ENCODE data around the gene NAA20. TPM values are rescaled to one million over a fixed set of nuclear protein-coding genes. Genes with fewer than 3 reads are reported as not detected.
A peak's percentile ranks its signal among the peaks of the same experiment; 100 is the strongest.
"Not testable (repeated sequence)": the region's sequence is repeated elsewhere in the genome, so short reads cannot be mapped to it uniquely, and the experiment has no call there.

NAA20 gene
- total RNA-seq, 4 donors from 2014 or later = 45.5 to 73.2 (median 61.5) TPM

DNA sequence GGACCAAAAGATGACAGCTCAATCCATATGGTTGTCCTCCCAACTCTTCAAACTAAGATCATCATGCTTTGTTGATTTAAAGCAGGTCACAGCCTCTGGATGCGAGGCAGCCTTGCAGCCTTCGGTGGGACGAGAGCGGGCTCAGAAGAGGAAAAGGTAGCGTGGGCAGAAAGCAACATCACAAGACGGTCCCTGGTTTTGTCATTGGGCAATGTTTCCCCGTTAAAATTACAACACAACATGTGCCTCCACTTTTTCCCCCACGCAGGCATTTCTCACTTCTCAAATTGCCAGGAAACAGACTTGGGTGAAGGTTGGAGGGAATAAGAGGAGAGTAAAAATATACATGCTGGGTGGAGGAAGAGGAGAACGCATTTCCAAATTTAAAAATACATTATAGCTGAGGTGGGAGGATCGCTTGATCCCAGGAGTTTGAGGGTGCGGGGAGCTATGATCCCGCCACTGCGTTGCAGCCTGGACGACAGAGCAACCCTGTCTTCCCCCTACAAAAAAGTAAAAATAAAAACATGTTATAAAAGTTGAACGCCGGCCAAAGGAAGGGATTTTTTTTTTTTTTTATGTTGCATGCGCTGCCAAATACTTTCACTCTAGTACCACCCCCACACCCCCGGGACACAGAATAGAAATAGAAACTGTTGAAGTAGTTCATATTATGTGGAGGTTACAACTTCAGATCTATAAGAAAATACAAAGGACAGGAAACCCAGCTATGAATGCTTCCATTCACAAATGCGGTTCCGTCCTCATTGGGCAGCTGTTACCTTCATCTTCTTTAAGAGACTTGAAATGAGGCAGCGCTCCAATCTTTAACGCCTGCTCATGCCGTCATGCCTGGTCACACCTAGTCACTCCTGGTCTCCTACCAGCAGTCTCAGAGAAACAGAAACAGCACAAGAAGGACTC, 13.9 kb upstream of the NAA20 start:
- H3K27ac ChIP-seq = peak overlapping the region; percentile 74 to 86 (median 84)
- TF ChIP-seq, protein P1, sequence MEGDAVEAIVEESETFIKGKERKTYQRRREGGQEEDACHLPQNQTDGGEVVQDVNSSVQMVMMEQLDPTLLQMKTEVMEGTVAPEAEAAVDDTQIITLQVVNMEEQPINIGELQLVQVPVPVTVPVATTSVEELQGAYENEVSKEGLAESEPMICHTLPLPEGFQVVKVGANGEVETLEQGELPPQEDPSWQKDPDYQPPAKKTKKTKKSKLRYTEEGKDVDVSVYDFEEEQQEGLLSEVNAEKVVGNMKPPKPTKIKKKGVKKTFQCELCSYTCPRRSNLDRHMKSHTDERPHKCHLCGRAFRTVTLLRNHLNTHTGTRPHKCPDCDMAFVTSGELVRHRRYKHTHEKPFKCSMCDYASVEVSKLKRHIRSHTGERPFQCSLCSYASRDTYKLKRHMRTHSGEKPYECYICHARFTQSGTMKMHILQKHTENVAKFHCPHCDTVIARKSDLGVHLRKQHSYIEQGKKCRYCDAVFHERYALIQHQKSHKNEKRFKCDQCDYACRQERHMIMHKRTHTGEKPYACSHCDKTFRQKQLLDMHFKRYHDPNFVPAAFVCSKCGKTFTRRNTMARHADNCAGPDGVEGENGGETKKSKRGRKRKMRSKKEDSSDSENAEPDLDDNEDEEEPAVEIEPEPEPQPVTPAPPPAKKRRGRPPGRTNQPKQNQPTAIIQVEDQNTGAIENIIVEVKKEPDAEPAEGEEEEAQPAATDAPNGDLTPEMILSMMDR (IDR thresholded peaks at IDR 0.05 in 4 of 5, conservative IDR thresholded peaks at IDR 0.05 in 1 of 5) = no peak
- TF ChIP-seq POLR2A (IDR thresholded peaks at IDR 0.05) = peak in 1 of 2 donors; percentile 57
- intact Hi-C loops (cut with DNase I; ENCODE audit: low total_unique reads) (loop anchor here (2.0 kb wide), 1 partner anchor 28 kb away; no protein-coding TSS in a partner anchor), in situ Hi-C loops (cut with MboI; ENCODE audit: low sequenced_read_pairs in 4 of 4) (no loop called here)
- peak overlapping the region; percentile 25 to 50 (median 34) for H3K4me3 ChIP-seq
- H3K4me1 ChIP-seq = peaks cover 31 to 42% of the 10 kb centered on the region in 2 donors
- H3K36me3 ChIP-seq = peaks cover 0 to 20% of the 10 kb centered on the region in 2 donors
- no peaks in the 10 kb centered on the region for H3K9me3 ChIP-seq
- DNase-seq (peak; percentile 69 to 80), ATAC-seq (peak; percentile 86 to 88)
- H3K27me3 ChIP-seq = no peaks in the 10 kb centered on the region

DNA sequence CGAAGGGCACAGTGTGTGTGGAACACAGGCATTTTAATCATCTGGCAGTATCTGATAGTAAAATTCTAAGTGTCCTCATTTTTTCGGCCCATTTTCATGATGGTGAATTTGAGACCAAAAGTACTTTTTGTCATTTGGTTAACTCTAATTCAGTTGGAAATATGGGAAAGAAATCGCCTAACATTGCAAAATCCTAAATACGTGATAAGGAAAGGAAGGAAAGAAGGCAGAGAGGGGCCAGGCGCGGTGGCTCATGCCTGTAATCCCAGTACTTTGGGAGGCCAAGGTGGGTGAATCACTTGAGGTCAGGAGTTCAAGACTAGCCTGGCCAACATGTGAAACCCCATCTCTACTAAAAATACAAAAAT, 13.2 kb upstream of the NAA20 start:
- Histone ChIP-seq H3K4me1 (peaks cover 31 to 41% of the 10 kb centered on the region in 2 donors), H3K4me3 (peak overlapping the region; percentile 25 to 50 (median 34)), H3K36me3 (peaks cover 0 to 14% of the 10 kb centered on the region in 2 donors), H3K27ac (peak overlapping the region; percentile 74 to 86 (median 84))
- intact Hi-C loops (cut with DNase I; ENCODE audit: low total_unique reads) = loop anchor here (2.0 kb wide), 1 partner anchor 29 kb away; no protein-coding TSS in a partner anchor
- H3K27me3 ChIP-seq; in situ Hi-C loops (cut with MboI; ENCODE audit: low sequenced_read_pairs in 4 of 4); ATAC-seq; H3K9me3 ChIP-seq: not testable (repeated sequence)
- TF ChIP-seq POLR2A (IDR thresholded peaks at IDR 0.05) = peak; percentile 14 to 46
- DNase-seq = peak in 1 of 2 donors; percentile 46

DNA sequence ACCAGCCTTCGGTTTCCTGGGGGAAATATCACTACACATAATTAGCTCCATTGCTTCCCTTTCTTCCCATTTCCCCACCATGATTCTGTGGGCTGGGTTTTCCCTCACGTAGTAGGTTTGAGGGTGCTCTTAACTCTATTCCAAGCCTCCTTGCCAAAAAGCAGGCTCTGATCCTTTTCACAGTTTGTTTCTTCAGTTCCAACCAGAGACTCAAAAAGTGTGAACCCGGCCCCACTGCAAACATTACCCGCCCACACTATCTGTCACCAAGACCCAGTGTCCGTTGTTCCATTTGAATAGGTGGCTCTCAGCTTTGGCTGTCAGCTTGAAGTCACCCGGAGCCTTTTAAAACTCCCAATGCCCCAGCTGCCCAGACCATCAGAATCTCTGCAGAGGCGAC, 11.8 kb upstream of the NAA20 start:
- no peaks in the 10 kb centered on the region for H3K9me3 ChIP-seq
- H3K27ac ChIP-seq = peak overlapping the region in 1 of 4 donors; percentile 32
- H3K4me3 ChIP-seq = no peak overlapping the region
- H3K36me3 ChIP-seq = peaks cover 0 to 7% of the 10 kb centered on the region in 2 donors
- H3K27me3 ChIP-seq = no peaks in the 10 kb centered on the region
- TF ChIP-seq, protein P1 (IDR thresholded peaks at IDR 0.05 in 4 of 5, conservative IDR thresholded peaks at IDR 0.05 in 1 of 5) = no peak
- TF ChIP-seq POLR2A (IDR thresholded peaks at IDR 0.05) = no peak
- ATAC-seq = no peak
- intact Hi-C loops (cut with DNase I; ENCODE audit: low total_unique reads) = no loop called here
- peaks cover 40 to 41% of the 10 kb centered on the region in 2 donors for H3K4me1 ChIP-seq
- in situ Hi-C loops (cut with MboI; ENCODE audit: low sequenced_read_pairs in 4 of 4) = no loop called here
- no peak for DNase-seq

DNA sequence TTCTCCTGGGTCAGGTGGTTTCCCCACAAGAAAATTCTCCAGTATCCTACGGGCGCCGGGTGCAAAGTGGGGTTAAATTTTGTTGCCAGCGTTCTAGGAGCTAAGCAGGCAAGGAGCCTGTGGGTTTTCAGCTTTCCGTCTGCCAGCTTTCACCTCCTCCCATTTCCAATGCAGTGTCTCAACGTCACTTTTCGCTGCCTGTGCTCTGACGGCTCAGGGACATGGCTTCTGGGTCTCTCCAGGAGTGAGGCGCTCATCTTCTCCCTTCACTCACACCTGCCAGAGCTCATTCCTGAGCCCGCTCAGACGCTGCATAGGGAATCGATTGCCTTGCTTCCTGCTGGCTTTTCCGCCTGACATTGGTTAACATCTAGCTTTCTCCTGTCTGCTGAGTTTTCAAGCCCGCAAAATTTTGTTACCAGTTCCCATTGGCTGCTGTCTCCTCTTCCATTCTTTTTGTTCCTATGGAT, 7.3 kb upstream of the NAA20 start:
- peak; percentile 37 to 50 for ATAC-seq
- Histone ChIP-seq H3K27ac (peak overlapping the region; percentile 76 to 86 (median 78)), H3K4me1 (peaks cover 23 to 24% of the 10 kb centered on the region in 2 donors), H3K27me3 (no peaks in the 10 kb centered on the region), H3K9me3 (no peaks in the 10 kb centered on the region), H3K4me3 (peak overlapping the region in 1 of 4 donors; percentile 9), H3K36me3 (no peaks in the 10 kb centered on the region)
- TF ChIP-seq POLR2A (IDR thresholded peaks at IDR 0.05) = no peak
- TF ChIP-seq, protein P1 (IDR thresholded peaks at IDR 0.05 in 4 of 5, conservative IDR thresholded peaks at IDR 0.05 in 1 of 5) = no peak
- DNase-seq = no peak
- intact Hi-C loops (cut with DNase I; ENCODE audit: low total_unique reads) = no loop called here
- in situ Hi-C loops (cut with MboI; ENCODE audit: low sequenced_read_pairs in 4 of 4) = no loop called here
